Measurements from ENCODE around the gene AIFM3. TPM values are rescaled to one million over a fixed set of nuclear protein-coding genes. Genes with fewer than 3 reads are reported as not detected.

Gene AIFM3
- total and polyA plus RNA-seq, 2 of the 4 experiments (the other 2 are of a cell fraction) = 0.09 to 0.18 TPM

DNA sequence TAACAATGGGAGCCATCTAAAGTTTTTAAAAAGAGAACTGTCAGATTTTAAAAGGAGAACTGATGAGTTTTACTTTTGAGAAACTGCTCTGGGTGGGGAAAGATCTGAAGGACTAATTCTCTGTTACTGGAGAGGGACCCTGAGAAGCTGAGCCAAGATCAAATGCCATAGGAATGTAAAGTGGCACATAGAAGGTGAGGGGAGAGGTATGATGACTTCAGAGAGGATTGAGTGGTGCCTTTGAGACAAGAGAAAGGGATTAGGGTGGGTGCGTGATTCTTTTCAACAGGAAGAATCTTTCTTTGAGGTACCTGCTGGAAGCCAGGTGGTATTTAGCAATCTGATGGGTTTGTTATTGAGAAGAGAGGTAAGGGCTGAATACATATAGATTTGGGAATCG lies 40.8 kb upstream of the AIFM3 start:
- dilution Hi-C loops (cut with HindIII; ENCODE audit: low sequenced_read_pairs, unreplicated experiment) (no loop called here), in situ Hi-C loops (cut with MboI; ENCODE audit: low sequenced_read_pairs) (no loop called here), intact Hi-C loops (cut with micrococcal nuclease) (no loop called here)
- Histone ChIP-seq H2BK5ac (ENCODE audit: low read depth, low read length, poor library complexity, severe bottlenecking) (no peak overlapping the region), H3K14ac (replicated peaks; ENCODE audit: low read depth, low read length) (no peak overlapping the region), H2BK20ac (ENCODE audit: low read depth, low read length) (no peak overlapping the region), H3K9ac (ENCODE audit: low read depth, low read length) (no peak overlapping the region), H2BK15ac (ENCODE audit: low read depth, low read length) (no peak overlapping the region), H3K79me1 (ENCODE audit: low read depth in 1 of 2, low read length in 2 of 2) (peaks cover 2 to 50% of the 10 kb centered on the region in 2 experiments; a peak in 3 of 4 replicates), H3K4me1 (ENCODE audit: control insufficient read depth, insufficient read depth, low read length) (0 out of 2 replicates have a peak, but pooled peaks cover 1% of the 10 kb centered on the region), H2AK9ac (replicated peaks; ENCODE audit: low read depth, low read length, poor library complexity) (no peak overlapping the region), H4K5ac (ENCODE audit: low read depth, low read length) (no peak overlapping the region), H3K9me3 (ENCODE audit: control insufficient read depth, insufficient read depth, low read length) (no peaks in the 10 kb centered on the region), H3K18ac (ENCODE audit: low read depth, low read length) (no peak overlapping the region), H3K36me3 (ENCODE audit: control insufficient read depth, insufficient read depth, low read length) (peaks cover 3% of the 10 kb centered on the region), H3K9me1 (ENCODE audit: insufficient read depth, low read length) (peaks cover 11% of the 10 kb centered on the region), H3K56ac (ENCODE audit: extremely low read depth, insufficient read depth, low read length) (no peak overlapping the region), H3K23ac (ENCODE audit: low read depth, low read length) (no peak overlapping the region), H3K4me2 (ENCODE audit: low read depth, low read length) (no peak overlapping the region), H4K20me1 (ENCODE audit: insufficient read depth, low read length) (peaks cover 99% of the 10 kb centered on the region), H3K4me3 (ENCODE audit: insufficient read depth, low read depth, low read length) (no peak overlapping the region), H3K4ac (ENCODE audit: low read depth, low read length) (no peak overlapping the region), H4K91ac (ENCODE audit: insufficient read depth, low read depth, low read length) (no peak overlapping the region), H2BK120ac (ENCODE audit: low read depth, low read length) (no peak overlapping the region), H2AK5ac (ENCODE audit: low read depth, low read length) (no peak overlapping the region), H2AFZ (replicated peaks; ENCODE audit: low read length, poor library complexity) (no peak overlapping the region), H4K8ac (ENCODE audit: low read depth in 2 of 2, low read length in 2 of 2) (no peak overlapping the region), H3K27me3 (ENCODE audit: control insufficient read depth, insufficient read depth, low read length) (no peaks in the 10 kb centered on the region), H3K27ac (ENCODE audit: insufficient read depth, low read length) (no peak overlapping the region)
- no peak for DNase-seq
- WGBS, 2 experiments (ENCODE audit: extremely low coverage in 2 of 2, insufficient read length in 1 of 2) = 100% methylated on average over 2 of the region's 2 CpGs; no CpG with 5 or more reads in 1 of the 2 experiments
- ChIA-PET POLR2A (ENCODE audit: unreplicated experiment) (no interaction called here), CTCF (interaction anchor here (0.7 to 1.0 kb wide), 2 partner anchors 9 to 12 kb away, joined by 5 to 9 read pairs; no protein-coding TSS in a partner anchor)
- TF ChIP-seq MAFK (IDR thresholded peaks at IDR 0.05; ENCODE audit: low read depth, low read length) (no peak), SMC3 (IDR thresholded peaks at IDR 0.05; ENCODE audit: low read depth, low read length) (no peak), RFX5 (IDR thresholded peaks at IDR 0.05; ENCODE audit: low read depth, low read length) (no peak), BHLHE40 (IDR thresholded peaks at IDR 0.05; ENCODE audit: low read depth, low read length) (no peak), CEBPB (IDR thresholded peaks at IDR 0.05; ENCODE audit: low read depth, low read length) (no peak), RCOR1 (IDR thresholded peaks at IDR 0.05; ENCODE audit: insufficient replicate concordance, low read length) (no peak)
- TF ChIP-seq, protein P1, sequence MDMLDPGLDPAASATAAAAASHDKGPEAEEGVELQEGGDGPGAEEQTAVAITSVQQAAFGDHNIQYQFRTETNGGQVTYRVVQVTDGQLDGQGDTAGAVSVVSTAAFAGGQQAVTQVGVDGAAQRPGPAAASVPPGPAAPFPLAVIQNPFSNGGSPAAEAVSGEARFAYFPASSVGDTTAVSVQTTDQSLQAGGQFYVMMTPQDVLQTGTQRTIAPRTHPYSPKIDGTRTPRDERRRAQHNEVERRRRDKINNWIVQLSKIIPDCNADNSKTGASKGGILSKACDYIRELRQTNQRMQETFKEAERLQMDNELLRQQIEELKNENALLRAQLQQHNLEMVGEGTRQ (IDR thresholded peaks at IDR 0.05; ENCODE audit: low read depth, low read length) = no peak
- BruUV-seq (replicated peaks) = no TSS peak
- ATAC-seq (ENCODE audit: low read depth) = no peak

Data from IMR-90 (cell line).